K562 (cell line): Measurements from ENCODE around the gene MMP23B. TPM values are rescaled to one million over a fixed set of nuclear protein-coding genes. Genes with fewer than 3 reads are reported as not detected.
A peak's percentile ranks its signal among the peaks of the same experiment; 100 is the strongest.

Experiments used
- ATAC-seq: fragments of 200-7000 bp; cut with Tn5 transposase; 3 replicates; pipeline ENCODE4 v1.9.1; 2020; ENCODE audit warnings: moderate library complexity
- BruUV-seq: library from RNA; stranded (reverse); fragments of 400-500 nt; replicated peaks from 2 replicates; lab custom pipeline; 2021; lab: Mats Ljungman, UMichigan
- CTCF ChIA-PET: fragments of 300-600 bp; formaldehyde crosslinking; extraction: SDS; loops from one replicate; lab custom pipeline; 2021; ENCODE audit warnings: low intra/inter-chr PET ratio; lab: Yijun Ruan, JAX
- POLR2A ChIA-PET: fragments of 300-600, 350-650 bp; sonication (Branson Sonifier 250); formaldehyde crosslinking; extraction: SDS; loops from one replicate; lab custom pipeline; 2021; ENCODE audit warnings: antibody characterized with exemption, inconsistent platforms; lab: Yijun Ruan, JAX
- DNase-seq, 4 experiments: peaks; one replicate each; pipeline versions ENCODE4 v3.0.0 to v3.0.0-alpha.2; 2011 to 2018; ENCODE audit warnings: low spot score in 3 of 4, mixed read lengths in 3 of 4; ENCODE audit errors: extremely low read depth in 1 of 4
- FAIRE-seq: peaks from 2 replicates; lab custom pipeline; 2011; peaks lifted over from hg19 to GRCh38; lab: Jason Lieb, UNC
- H2AFZ ChIP-seq: 2 replicates; pipeline ENCODE4 v1.6.0; 2011; ENCODE audit warnings: low read depth, low read length, control low read depth, inconsistent platforms
- H3K27ac ChIP-seq: fragments of 200-600 bp; 3 replicates; pipeline ENCODE4 v1.8.0; 2011; ENCODE audit warnings: low read depth, mild to moderate bottlenecking, control low read depth, inconsistent platforms, low read length, moderate library complexity, mixed read lengths; ENCODE audit errors: extremely low read depth
- H3K27me3 ChIP-seq, 2 experiments: fragments of 300-600 bp in 1 of 2; 2 replicates in 1 of 2; 3 replicates in 1 of 2; pipeline versions ENCODE4 v1.6.0 to v1.8.0; 2011; ENCODE audit warnings: inconsistent platforms in 2 of 2, low read length in 2 of 2, mild to moderate bottlenecking in 1 of 2, mixed read lengths in 1 of 2, moderate library complexity in 1 of 2; ENCODE audit not compliant: control insufficient read depth in 2 of 2, insufficient read depth in 2 of 2
- H3K36me3 ChIP-seq: fragments of 300-600 bp; 3 replicates; pipeline ENCODE4 v1.8.0; 2011; ENCODE audit warnings: mild to moderate bottlenecking, low read length, inconsistent platforms; ENCODE audit not compliant: control insufficient read depth, insufficient read depth
- H3K4me1 ChIP-seq, 2 experiments: fragments of 200-600 bp in 1 of 2; replicated peaks in 1 of 2; 2 replicates in 1 of 2; 3 replicates in 1 of 2; pipeline versions ENCODE4 v1.5.1 to v1.8.0; 2011; ENCODE audit warnings: inconsistent platforms in 2 of 2, low read length in 2 of 2, mild to moderate bottlenecking in 1 of 2, mixed read lengths in 1 of 2, moderate library complexity in 1 of 2; ENCODE audit not compliant: control insufficient read depth in 2 of 2, insufficient read depth in 2 of 2
- H3K4me2 ChIP-seq: 2 replicates; pipeline ENCODE4 v1.6.1; 2011; ENCODE audit warnings: low read length, control low read depth, inconsistent platforms, mixed read lengths; ENCODE audit not compliant: insufficient read depth
- H3K4me3 ChIP-seq: fragments of 200-600 bp; sonication (generic), shearing (Covaris generic); 2 replicates; pipeline ENCODE4 v1.5.1; 2016; ENCODE audit warnings: control low read depth, inconsistent platforms
- H3K79me2 ChIP-seq: fragments of 200-600 bp; 3 replicates; pipeline ENCODE4 v1.8.0; 2011; ENCODE audit warnings: low read length, inconsistent platforms; ENCODE audit not compliant: control insufficient read depth, insufficient read depth
- H3K9ac ChIP-seq, 2 experiments: 2 replicates each; pipeline versions ENCODE4 v1.6.0 to v1.6.1; 2011; ENCODE audit warnings: low read depth in 2 of 2, low read length in 2 of 2, control low read depth in 1 of 2, inconsistent platforms in 1 of 2, mild to moderate bottlenecking in 1 of 2, mixed read lengths in 1 of 2; ENCODE audit not compliant: insufficient read depth in 1 of 2
- H3K9me1 ChIP-seq: one replicate; pipeline ENCODE4 v1.6.0; 2011; ENCODE audit warnings: inconsistent platforms, mild to moderate bottlenecking, low read length, moderate library complexity; ENCODE audit not compliant: control insufficient read depth, insufficient read depth
- H3K9me3 ChIP-seq: replicated peaks from 2 replicates; pipeline ENCODE4 v1.5.1; 2011; ENCODE audit warnings: low read depth, low read length, inconsistent platforms; ENCODE audit not compliant: control insufficient read depth, insufficient read depth
- H4K20me1 ChIP-seq: replicated peaks from 2 replicates; pipeline ENCODE4 v1.6.1; 2011; ENCODE audit warnings: low read length, inconsistent platforms, mixed read lengths; ENCODE audit not compliant: control insufficient read depth, insufficient read depth
- CBX1 ChIP-seq: sonication (generic); IDR thresholded peaks from 2 replicates; pipeline ENCODE4 v1.6.1; 2016; ENCODE audit warnings: antibody characterized with exemption, low read depth, mild to moderate bottlenecking
- EGR1 ChIP-seq: fragments of 450-650 bp; conservative IDR thresholded peaks from 2 replicates; pipeline ENCODE4 v1.6.1; 2017; ENCODE audit warnings: mild to moderate bottlenecking
- SP2 ChIP-seq: IDR thresholded peaks from 2 replicates; pipeline ENCODE4 v1.6.1; 2011; ENCODE audit warnings: mild to moderate bottlenecking, low read depth, low read length, moderate library complexity; ENCODE audit not compliant: poor library complexity, severe bottlenecking; ENCODE audit errors: extremely low read depth
- TRIM28 ChIP-seq: fragments of 450-650 bp; IDR thresholded peaks from 2 replicates; pipeline ENCODE4 v1.6.1; 2017
- TSC22D4 ChIP-seq: fragments of 450-650 bp; IDR thresholded peaks from 2 replicates; pipeline ENCODE4 v1.6.1; 2016; ENCODE audit warnings: missing genetic modification characterization, missing biosample characterization, control low read depth
- ZNF282 ChIP-seq: sonication (generic); formaldehyde crosslinking; IDR thresholded peaks from 2 replicates; pipeline ENCODE4 v1.8.1; 2023; ENCODE audit warnings: missing genetic modification reagents
- ZNF384 ChIP-seq: IDR thresholded peaks from 2 replicates; pipeline ENCODE4 v1.6.1; 2012; ENCODE audit warnings: low read depth, low read length, improper control_type of control experiment
- WGBS: fragments of 100-300 bp; shearing (Covaris generic); methylation state at CpG from one replicate; pipeline ENCODE4 v1.1.6; 2016; ENCODE audit warnings: low coverage, mixed read lengths; ENCODE audit not compliant: insufficient coverage; ENCODE audit errors: missing lambda C conversion rate; 5-methylcytosine and 5-hydroxymethylcytosine counted together
- in situ Hi-C: fragments of 300-500 bp; cut with MboI; formaldehyde crosslinking; loops from 4 replicates; pipeline ENCODE4 v1.15.0; 2018; ENCODE audit warnings: inconsistent platforms, mixed read lengths
- intact Hi-C: fragments of 100-400 bp; cut with micrococcal nuclease; formaldehyde crosslinking; loops from 2 replicates; pipeline ENCODE4 v1.14.2; 2022
- polyA plus RNA-seq, 8 experiments: library from polyadenylated mRNA; depleted of rRNA in 4 of 8; stranded (reverse) in 5 of 8; unstranded in 3 of 8; fragments of >200 nt; fragmentation: Nextera tagmentation in 2 of 8; fragmentation: Illumina TruSeq in 1 of 8; extraction: Ambion mirVana in 2 of 8; extraction: Trizol in 1 of 8; gene quantifications; 2 replicates each; pipeline versions ENCODE4 v1.2.1 to v1.2.3, GENCODE V29; 2011 to 2014; ENCODE audit warnings: inconsistent platforms in 1 of 8, missing spikeins in 1 of 8
- total RNA-seq, 7 experiments: library from RNA; depleted of rRNA in 6 of 7; stranded (reverse); fragments of >200 nt in 6 of 7; fragmentation: Illumina TruSeq in 2 of 7; extraction: Trizol in 2 of 7; gene quantifications; 2 replicates each; pipeline versions ENCODE4 v1.2.1 to v1.2.3, GENCODE V29; 2011 to 2021; ENCODE audit warnings: low replicate concordance in 1 of 7
- TF ChIP-seq, protein P1 (sequence below), 2 experiments: fragments of 450-650 bp; conservative IDR thresholded peaks; 2 replicates each; pipeline ENCODE4 v1.6.1; 2017; ENCODE audit warnings: mild to moderate bottlenecking in 2 of 2, moderate library complexity in 2 of 2
- TF ChIP-seq, protein P2 (sequence below): fragments of 450-650 bp; conservative IDR thresholded peaks from 2 replicates; pipeline ENCODE4 v1.6.1; 2016; ENCODE audit warnings: missing genetic modification characterization, low read depth, mild to moderate bottlenecking, control low read depth, missing compliant biosample characterization
- TF ChIP-seq, protein P3 (sequence below), 2 experiments: fragments of 250-450 bp in 1 of 2; fragments of 450-650 bp in 1 of 2; sonication (Bioruptor Pico) in 1 of 2; IDR thresholded peaks; 2 replicates each; pipeline versions ENCODE4 v1.6.1 to v1.8.0; 2016 to 2021; ENCODE audit warnings: mild to moderate bottlenecking in 2 of 2, moderate library complexity in 2 of 2, missing compliant biosample characterization in 1 of 2, missing genetic modification characterization in 1 of 2
- TF ChIP-seq, protein P4 (sequence below): fragments of 200-800 bp; sonication (Bioruptor generic); IDR thresholded peaks from 2 replicates; pipeline ENCODE4 v1.6.1; 2017; ENCODE audit warnings: missing genetic modification characterization, missing compliant biosample characterization

MMP23B gene
- total and polyA plus RNA-seq, 9 of the 15 experiments (the other 6 are each of a cell fraction or from before 2014, with no cell fraction given), result 0.28 to 1.2 (median 0.41) TPM; not detected in 5

DNA sequence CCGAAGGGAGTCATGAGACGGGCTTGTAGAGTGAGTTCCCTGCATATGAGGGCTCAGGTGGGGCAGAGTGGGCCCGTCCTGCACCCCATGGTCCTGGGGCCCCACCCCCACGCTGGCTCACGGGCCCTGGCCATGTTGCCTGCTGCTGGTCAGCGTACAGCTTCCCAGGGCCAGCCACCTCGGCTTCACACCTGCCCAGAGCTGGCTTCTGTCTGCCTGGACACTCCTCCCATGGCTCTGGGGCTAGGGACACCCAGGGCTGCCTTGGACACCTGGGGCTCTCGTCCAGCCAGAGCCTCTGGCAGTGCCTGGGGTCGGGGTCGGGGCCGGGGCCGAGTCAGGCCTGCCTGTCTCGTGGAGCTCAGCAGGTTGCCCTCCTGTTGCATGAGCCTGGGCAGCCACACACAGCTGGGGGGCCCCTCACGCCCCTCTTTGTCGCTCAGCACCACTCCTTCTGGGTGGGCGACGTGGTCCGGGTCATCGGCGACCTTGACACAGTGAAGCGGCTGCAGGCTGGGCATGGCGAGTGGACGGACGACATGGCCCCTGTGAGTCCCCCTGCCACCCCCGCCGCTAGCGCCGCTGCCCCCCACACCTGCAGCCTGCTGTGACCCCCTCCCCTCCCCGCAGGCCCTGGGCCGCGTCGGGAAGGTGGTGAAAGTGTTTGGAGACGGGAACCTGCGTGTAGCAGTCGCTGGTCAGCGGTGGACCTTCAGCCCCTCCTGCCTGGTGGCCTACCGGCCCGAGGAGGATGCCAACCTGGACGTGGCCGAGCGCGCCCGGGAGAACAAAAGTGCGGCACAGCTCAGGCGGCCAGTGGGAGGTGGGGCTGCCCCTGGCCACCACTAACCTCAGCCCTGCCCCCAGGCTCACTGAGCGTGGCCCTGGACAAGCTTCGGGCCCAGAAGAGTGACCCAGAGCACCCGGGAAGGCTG is 5.5 kb upstream of the MMP23B start:
- DNase-seq (no peak), FAIRE-seq (no peak), ATAC-seq (no peak)
- Histone ChIP-seq H3K9me3 (no peaks in the 10 kb centered on the region), H3K4me3 (no peak overlapping the region), H3K4me2 (no peak overlapping the region), H3K79me2 (no peaks in the 10 kb centered on the region), H3K27me3 (no peaks in the 10 kb centered on the region), H3K27ac (no peak overlapping the region), H4K20me1 (no peaks in the 10 kb centered on the region), H3K9ac (peak overlapping the region in 1 of 2 experiments; percentile 84; a peak in 2 of 4 replicates), H2AFZ (no peak overlapping the region), H3K4me1 (peaks cover 0 to 80% of the 10 kb centered on the region in 2 experiments; a peak in 3 of 5 replicates), H3K9me1 (no peaks in the 10 kb centered on the region), H3K36me3 (no peaks in the 10 kb centered on the region)
- intact Hi-C loops, result no loop called here
- TF ChIP-seq TRIM28 (no peak), SP2 (no peak), EGR1 (no peak), ZNF384 (no peak), TSC22D4 (no peak), CBX1 (no peak), ZNF282 (CRISPR knock-in tag) (no peak)
- TF ChIP-seq, protein P1, sequence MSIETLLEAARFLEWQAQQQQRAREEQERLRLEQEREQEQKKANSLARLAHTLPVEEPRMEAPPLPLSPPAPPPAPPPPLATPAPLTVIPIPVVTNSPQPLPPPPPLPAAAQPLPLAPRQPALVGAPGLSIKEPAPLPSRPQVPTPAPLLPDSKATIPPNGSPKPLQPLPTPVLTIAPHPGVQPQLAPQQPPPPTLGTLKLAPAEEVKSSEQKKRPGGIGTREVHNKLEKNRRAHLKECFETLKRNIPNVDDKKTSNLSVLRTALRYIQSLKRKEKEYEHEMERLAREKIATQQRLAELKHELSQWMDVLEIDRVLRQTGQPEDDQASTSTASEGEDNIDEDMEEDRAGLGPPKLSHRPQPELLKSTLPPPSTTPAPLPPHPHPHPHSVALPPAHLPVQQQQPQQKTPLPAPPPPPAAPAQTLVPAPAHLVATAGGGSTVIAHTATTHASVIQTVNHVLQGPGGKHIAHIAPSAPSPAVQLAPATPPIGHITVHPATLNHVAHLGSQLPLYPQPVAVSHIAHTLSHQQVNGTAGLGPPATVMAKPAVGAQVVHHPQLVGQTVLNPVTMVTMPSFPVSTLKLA (conservative IDR thresholded peaks at IDR 0.05), result no peak
- TF ChIP-seq, protein P2, sequence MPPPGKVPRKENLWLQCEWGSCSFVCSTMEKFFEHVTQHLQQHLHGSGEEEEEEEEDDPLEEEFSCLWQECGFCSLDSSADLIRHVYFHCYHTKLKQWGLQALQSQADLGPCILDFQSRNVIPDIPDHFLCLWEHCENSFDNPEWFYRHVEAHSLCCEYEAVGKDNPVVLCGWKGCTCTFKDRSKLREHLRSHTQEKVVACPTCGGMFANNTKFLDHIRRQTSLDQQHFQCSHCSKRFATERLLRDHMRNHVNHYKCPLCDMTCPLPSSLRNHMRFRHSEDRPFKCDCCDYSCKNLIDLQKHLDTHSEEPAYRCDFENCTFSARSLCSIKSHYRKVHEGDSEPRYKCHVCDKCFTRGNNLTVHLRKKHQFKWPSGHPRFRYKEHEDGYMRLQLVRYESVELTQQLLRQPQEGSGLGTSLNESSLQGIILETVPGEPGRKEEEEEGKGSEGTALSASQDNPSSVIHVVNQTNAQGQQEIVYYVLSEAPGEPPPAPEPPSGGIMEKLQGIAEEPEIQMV, result no peak
- TF ChIP-seq, protein P3, sequence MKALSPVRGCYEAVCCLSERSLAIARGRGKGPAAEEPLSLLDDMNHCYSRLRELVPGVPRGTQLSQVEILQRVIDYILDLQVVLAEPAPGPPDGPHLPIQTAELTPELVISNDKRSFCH (CRISPR knock-in tag; IDR thresholded peaks at IDR 0.05), result no peak
- TF ChIP-seq, protein P3 (tag; IDR thresholded peaks at IDR 0.05), result no peak
- TF ChIP-seq, protein P4, sequence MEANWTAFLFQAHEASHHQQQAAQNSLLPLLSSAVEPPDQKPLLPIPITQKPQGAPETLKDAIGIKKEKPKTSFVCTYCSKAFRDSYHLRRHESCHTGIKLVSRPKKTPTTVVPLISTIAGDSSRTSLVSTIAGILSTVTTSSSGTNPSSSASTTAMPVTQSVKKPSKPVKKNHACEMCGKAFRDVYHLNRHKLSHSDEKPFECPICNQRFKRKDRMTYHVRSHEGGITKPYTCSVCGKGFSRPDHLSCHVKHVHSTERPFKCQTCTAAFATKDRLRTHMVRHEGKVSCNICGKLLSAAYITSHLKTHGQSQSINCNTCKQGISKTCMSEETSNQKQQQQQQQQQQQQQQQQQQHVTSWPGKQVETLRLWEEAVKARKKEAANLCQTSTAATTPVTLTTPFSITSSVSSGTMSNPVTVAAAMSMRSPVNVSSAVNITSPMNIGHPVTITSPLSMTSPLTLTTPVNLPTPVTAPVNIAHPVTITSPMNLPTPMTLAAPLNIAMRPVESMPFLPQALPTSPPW (CRISPR knock-in tag), result no peak
- ChIA-PET CTCF (no interaction called here), POLR2A (interaction anchor here (1.2 to 1.6 kb wide), 2 partner anchors 11 to 23 kb away, joined by 3 to 4 read pairs; partner anchors contain the start of gene MIB2)
- WGBS, result 78% methylated on average over 28 of the region's 48 CpGs
- in situ Hi-C loops, result no loop called here
- BruUV-seq, result no TSS peak
